ENCODE data around the gene ABCB9. TPM values are rescaled to one million over a fixed set of nuclear protein-coding genes. Genes with fewer than 3 reads are reported as not detected.

The ABCB9 gene
- total RNA-seq, 4 donors from 2014 or later: 2.7 to 9.5 (median 7.4) TPM

DNA sequence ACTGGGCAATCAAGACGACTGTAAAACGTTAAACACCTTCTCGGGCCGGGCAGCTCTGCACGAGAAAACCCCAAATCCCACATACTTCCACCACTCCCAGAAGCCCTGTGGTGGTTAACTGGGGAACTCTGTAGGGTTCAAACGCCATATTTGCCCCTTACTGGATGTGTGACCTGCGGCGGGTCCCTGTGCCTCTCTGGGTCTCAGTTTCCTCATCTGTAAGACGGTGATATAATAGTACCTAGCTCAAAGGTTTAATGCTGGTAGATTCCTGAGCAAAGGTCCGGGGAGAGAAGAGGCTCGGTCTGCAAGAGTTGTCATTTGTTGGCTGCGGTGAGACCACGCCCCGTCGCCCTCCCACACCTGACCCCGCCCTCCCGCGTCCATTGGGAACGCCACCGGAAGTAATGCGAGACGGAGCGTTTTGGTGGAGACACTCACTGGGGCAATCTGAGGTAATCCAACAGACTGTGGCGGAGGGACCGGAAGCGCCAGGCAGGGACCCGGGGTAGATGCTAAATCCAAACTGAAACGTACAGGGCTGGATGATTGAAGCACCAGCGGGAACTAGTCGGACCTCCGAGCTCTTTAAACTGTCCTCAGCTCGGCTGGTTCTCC, 8.1 kb upstream of the ABCB9 start:
- Histone ChIP-seq H3K36me3 (no peaks in the 10 kb centered on the region), H3K27me3 (no peaks in the 10 kb centered on the region), H3K4me3 (peak overlapping the region; percentile 73), H3K9me3 (no peaks in the 10 kb centered on the region), H3K4me1 (peaks cover 55% of the 10 kb centered on the region), H3K27ac (peak overlapping the region; percentile 96)
- TF ChIP-seq, protein P1, sequence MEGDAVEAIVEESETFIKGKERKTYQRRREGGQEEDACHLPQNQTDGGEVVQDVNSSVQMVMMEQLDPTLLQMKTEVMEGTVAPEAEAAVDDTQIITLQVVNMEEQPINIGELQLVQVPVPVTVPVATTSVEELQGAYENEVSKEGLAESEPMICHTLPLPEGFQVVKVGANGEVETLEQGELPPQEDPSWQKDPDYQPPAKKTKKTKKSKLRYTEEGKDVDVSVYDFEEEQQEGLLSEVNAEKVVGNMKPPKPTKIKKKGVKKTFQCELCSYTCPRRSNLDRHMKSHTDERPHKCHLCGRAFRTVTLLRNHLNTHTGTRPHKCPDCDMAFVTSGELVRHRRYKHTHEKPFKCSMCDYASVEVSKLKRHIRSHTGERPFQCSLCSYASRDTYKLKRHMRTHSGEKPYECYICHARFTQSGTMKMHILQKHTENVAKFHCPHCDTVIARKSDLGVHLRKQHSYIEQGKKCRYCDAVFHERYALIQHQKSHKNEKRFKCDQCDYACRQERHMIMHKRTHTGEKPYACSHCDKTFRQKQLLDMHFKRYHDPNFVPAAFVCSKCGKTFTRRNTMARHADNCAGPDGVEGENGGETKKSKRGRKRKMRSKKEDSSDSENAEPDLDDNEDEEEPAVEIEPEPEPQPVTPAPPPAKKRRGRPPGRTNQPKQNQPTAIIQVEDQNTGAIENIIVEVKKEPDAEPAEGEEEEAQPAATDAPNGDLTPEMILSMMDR (IDR thresholded peaks at IDR 0.05): no peak
- peak in 2 of 3 donors; percentile 55 to 77 for TF ChIP-seq POLR2AphosphoS5 (IDR thresholded peaks at IDR 0.05)
- DNase-seq (ENCODE audit: low spot score in 2 of 2): peak; percentile 99
- under 1% methylated on average over 14 of the region's 32 CpGs for WGBS

DNA sequence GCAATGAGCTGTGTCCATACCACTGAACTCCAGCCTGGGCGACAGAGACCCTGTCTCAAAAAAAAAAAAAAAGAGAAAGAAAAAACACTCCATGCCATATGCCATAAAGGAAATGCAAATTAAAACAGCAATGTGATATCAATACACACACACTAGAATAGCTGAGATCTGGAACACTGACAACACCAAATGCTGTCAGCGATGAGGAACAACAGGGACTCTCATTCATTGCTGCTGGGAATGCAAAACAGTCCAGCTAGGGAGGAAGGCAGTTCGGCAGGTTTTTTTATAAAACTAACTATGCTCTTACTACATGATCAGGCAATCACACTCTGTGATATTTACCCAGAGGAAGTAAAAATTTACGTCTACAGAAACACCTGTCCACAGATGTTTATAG, 3.4 kb upstream of the ABCB9 start:
- DNase-seq (ENCODE audit: low spot score in 2 of 2): no peak
- TF ChIP-seq EP300 (IDR thresholded peaks at IDR 0.05) (no peak), POLR2A (IDR thresholded peaks at IDR 0.05) (no peak), POLR2AphosphoS5 (IDR thresholded peaks at IDR 0.05) (no peak)
- TF ChIP-seq, protein P1 (IDR thresholded peaks at IDR 0.05): no peak
- Histone ChIP-seq H3K4me1 (peaks cover 35% of the 10 kb centered on the region), H3K36me3 (no peaks in the 10 kb centered on the region), H3K27me3 (no peaks in the 10 kb centered on the region), H3K9me3 (no peaks in the 10 kb centered on the region), H3K27ac (no peak overlapping the region), H3K4me3 (no peak overlapping the region)
- WGBS: 31% methylated on average over 4 of the region's 4 CpGs

DNA sequence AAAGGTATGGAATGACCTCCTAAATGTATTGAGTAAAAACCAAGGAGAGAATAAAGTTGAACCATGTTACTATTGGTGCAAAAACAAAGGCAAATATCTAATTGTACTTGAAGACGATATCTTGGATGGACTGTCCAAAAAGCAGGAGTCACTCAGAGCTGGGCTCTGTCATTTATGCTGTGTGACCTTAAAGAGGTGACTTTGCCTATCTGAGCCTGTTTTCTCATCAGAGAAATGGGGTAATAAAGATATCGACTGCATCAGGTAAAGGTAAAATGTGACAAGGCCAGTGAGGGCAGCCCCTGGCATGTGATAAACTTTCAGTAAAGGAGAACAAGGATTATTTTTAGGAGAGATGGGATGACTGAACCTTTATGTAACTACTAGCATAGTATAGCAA, 1.8 kb upstream of the ABCB9 start:
- Histone ChIP-seq H3K4me3 (no peak overlapping the region), H3K9me3 (no peaks in the 10 kb centered on the region), H3K36me3 (no peaks in the 10 kb centered on the region), H3K4me1 (peaks cover 38% of the 10 kb centered on the region), H3K27me3 (no peaks in the 10 kb centered on the region), H3K27ac (no peak overlapping the region)
- TF ChIP-seq, protein P1 (IDR thresholded peaks at IDR 0.05): no peak
- DNase-seq (ENCODE audit: low spot score in 2 of 2): no peak
- 86% methylated on average over 2 of the region's 2 CpGs for WGBS

DNA sequence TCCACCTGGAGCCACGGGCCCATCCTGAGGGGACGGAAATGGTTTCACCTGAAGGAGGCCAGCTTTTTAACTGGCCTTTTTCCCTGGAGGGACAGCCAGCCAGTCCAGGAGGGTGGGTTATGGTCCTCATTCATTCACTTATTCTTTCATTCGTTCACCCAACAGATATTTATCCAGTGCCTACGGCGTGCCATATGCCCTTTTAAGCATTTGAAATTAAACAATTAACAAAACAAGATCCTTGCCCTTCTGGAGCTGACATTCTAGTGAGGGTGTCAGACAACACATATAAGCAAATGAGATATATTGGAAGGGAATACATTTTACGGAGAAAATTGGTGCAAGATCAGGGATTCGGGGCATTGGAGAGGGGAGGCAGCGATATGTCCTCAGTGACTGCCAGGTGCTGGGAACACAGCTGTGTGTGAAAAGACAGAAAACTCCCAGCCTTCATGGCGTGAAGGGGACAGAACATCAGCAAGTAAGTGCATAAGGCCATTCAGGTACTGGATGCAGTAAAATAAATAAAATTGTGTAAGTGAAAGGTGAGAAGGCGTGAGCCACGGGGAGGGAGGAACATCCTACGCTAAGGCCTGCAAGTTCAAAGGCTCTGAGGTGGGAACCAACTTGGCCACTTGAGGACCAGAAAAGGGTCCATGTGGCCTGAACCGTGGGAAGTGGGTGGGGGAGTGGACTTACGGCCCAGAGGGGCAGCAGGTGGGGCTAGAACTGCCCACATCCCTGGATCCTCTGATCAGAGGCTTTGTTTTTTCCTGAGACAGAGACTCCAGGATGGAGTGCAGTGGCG, 684 bp upstream of the ABCB9 start:
- Histone ChIP-seq H3K9me3 (no peaks in the 10 kb centered on the region), H3K27me3 (no peaks in the 10 kb centered on the region), H3K27ac (peak overlapping the region; percentile 23), H3K36me3 (no peaks in the 10 kb centered on the region), H3K4me1 (peaks cover 43% of the 10 kb centered on the region), H3K4me3 (peak overlapping the region; percentile 66)
- WGBS: 63% methylated on average over 14 of the region's 15 CpGs
- no peak for DNase-seq (ENCODE audit: low spot score in 2 of 2)
- TF ChIP-seq POLR2A (IDR thresholded peaks at IDR 0.05): no peak
- TF ChIP-seq POLR2AphosphoS5 (IDR thresholded peaks at IDR 0.05): no peak
- TF ChIP-seq, protein P1 (IDR thresholded peaks at IDR 0.05): no peak
- TF ChIP-seq EP300 (IDR thresholded peaks at IDR 0.05): no peak

DNA sequence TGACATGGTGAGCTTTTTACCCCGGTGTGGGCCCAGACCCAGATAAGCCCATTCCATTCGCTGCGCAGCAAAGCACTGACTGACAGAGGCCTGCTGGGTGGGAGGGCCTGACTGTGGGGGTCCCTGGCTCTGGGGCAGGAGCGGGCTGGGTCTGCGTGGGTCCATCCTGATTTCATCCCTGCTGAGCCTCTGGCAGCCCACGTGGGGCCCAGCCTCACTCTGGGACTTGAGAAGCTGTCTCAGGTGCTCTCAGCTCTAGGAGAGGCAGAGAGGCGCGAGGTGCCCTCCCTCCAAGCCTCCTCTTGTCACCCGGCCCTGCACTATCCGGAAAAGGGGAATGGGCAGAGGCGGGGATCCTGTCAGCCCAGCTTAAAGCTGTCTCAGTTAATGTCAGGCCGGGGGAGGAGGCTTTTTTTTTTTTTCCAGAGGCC, 927 bp downstream of the ABCB9 start:
- H3K4me1 ChIP-seq: peaks cover 49% of the 10 kb centered on the region
- H3K36me3 ChIP-seq: no peaks in the 10 kb centered on the region
- no peak overlapping the region for H3K27ac ChIP-seq
- 56% methylated on average over 5 of the region's 12 CpGs for WGBS
- no peaks in the 10 kb centered on the region for H3K9me3 ChIP-seq
- H3K4me3 ChIP-seq: peak overlapping the region; percentile 66
- no peaks in the 10 kb centered on the region for H3K27me3 ChIP-seq
- DNase-seq (ENCODE audit: low spot score in 2 of 2): no peak
- TF ChIP-seq POLR2A (IDR thresholded peaks at IDR 0.05) (no peak), EP300 (IDR thresholded peaks at IDR 0.05) (no peak), POLR2AphosphoS5 (IDR thresholded peaks at IDR 0.05) (no peak)
- TF ChIP-seq, protein P1 (IDR thresholded peaks at IDR 0.05): no peak

Measured in suprapubic skin (tissue), 4 donors.